Kidney (tissue), 14 donors: ENCODE results near the gene MMAA. TPM values are rescaled to one million over a fixed set of nuclear protein-coding genes. Genes with fewer than 3 reads are reported as not detected.
"Not testable (repeated sequence)": the region's sequence is repeated elsewhere in the genome, so short reads cannot be mapped to it uniquely, and the experiment has no call there.

ENCODE experiments used
- DNase-seq, 5 donors: peaks; one replicate each; pipeline ENCODE4 v3.0.0-alpha.2; 2013 to 2020
- FAIRE-seq: peaks from 2 replicates; lab custom pipeline; 2012; peaks lifted over from hg19 to GRCh38; lab: Jason Lieb, UNC
- H3K27ac ChIP-seq, 2 donors: one replicate each; pipeline ENCODE4 v1.7.0; 2013; ENCODE audit warnings: low read depth in 2 of 2, low read length in 2 of 2, inconsistent platforms in 1 of 2
- H3K27me3 ChIP-seq: one replicate; pipeline ENCODE4 v1.7.1; 2013; ENCODE audit warnings: low read length, inconsistent platforms; ENCODE audit not compliant: control insufficient read depth, insufficient read depth
- H3K36me3 ChIP-seq, 3 donors: one replicate each; pipeline versions ENCODE4 v1.7.0 to v1.7.1; 2013; ENCODE audit warnings: low read length in 3 of 3, control low read depth in 1 of 3, inconsistent platforms in 1 of 3; ENCODE audit not compliant: insufficient read depth in 3 of 3, control insufficient read depth in 2 of 3
- H3K4me1 ChIP-seq, 3 donors: one replicate each; pipeline versions ENCODE4 v1.7.0 to v1.7.1; 2013; ENCODE audit warnings: low read length in 3 of 3, inconsistent platforms in 1 of 3, low read depth in 1 of 3; ENCODE audit not compliant: control insufficient read depth in 2 of 3, insufficient read depth in 2 of 3
- H3K4me3 ChIP-seq, 3 donors: one replicate each; pipeline versions ENCODE4 v1.7.0 to v1.8.1; 2013; ENCODE audit warnings: low read length in 3 of 3, control low read depth in 1 of 3, inconsistent platforms in 1 of 3
- H3K9ac ChIP-seq, 3 donors: one replicate each; pipeline versions ENCODE4 v1.7.0 to v1.7.1; 2013; ENCODE audit warnings: low read length in 3 of 3, control low read depth in 1 of 3, inconsistent platforms in 1 of 3
- H3K9me3 ChIP-seq, 3 donors: one replicate each; pipeline versions ENCODE4 v1.7.0 to v1.7.1; 2013; ENCODE audit warnings: low read length in 3 of 3, control low read depth in 1 of 3, inconsistent platforms in 1 of 3; ENCODE audit not compliant: control insufficient read depth in 2 of 3, insufficient read depth in 1 of 3
- intact Hi-C: fragments of 100-400 bp; cut with DNase I; formaldehyde crosslinking; loops from one replicate; pipeline ENCODE4 v1.11.1; 2022
- polyA plus RNA-seq: library from polyadenylated mRNA; stranded (reverse); fragments of 350-450 nt; fragmentation: Illumina TruSeq; extraction: RNeasy Lipid Tissue Mini Kit (QIAGEN cat#74804); gene quantifications from one replicate; pipeline ENCODE4 v1.2.3, GENCODE V29; 2014; ENCODE audit warnings: low read depth, low replicate concordance; ENCODE audit not compliant: insufficient read depth
- total RNA-seq: library from RNA; stranded (reverse); fragmentation: NEBNext Ultra II Directional; extraction: Animal tissue kit (Norgen Biotek cat#: 25700); gene quantifications from one replicate; pipeline ENCODE4 v1.2.1, GENCODE V29; 2021
- TF ChIP-seq, protein P1 (sequence below): IDR thresholded peaks from 3 replicates; pipeline ENCODE4 v1.5.1; 2012; ENCODE audit warnings: mild to moderate bottlenecking, moderate library complexity, borderline replicate concordance; ENCODE audit not compliant: insufficient read depth; ENCODE audit errors: extremely low read depth
- donor health status: control.
- donor health status: control.
- donor health status: control.
- donor health status: control.
- donor health status: control.
- donor health status: DM: yes; HTN: yes; CAD: no.
- donor health status: Normal renal cell carcinoma (clear cell type).

MMAA gene
- total and polyA plus RNA-seq, 2 donors from 2014 or later = 12.8 to 18.5 TPM

- Histone ChIP-seq H3K27me3 (no peaks in the 10 kb centered on the region), H3K27ac (no peak overlapping the region), H3K4me3 (no peak overlapping the region), H3K9ac (no peak overlapping the region), H3K4me1 (no peaks in the 10 kb centered on the region), H3K9me3 (no peaks in the 10 kb centered on the region), H3K36me3 (peaks cover 0 to 5% (median 5%) of the 10 kb centered on the region in 3 donors)
- DNase-seq (no peak), FAIRE-seq (no peak)
- TF ChIP-seq, protein P1, sequence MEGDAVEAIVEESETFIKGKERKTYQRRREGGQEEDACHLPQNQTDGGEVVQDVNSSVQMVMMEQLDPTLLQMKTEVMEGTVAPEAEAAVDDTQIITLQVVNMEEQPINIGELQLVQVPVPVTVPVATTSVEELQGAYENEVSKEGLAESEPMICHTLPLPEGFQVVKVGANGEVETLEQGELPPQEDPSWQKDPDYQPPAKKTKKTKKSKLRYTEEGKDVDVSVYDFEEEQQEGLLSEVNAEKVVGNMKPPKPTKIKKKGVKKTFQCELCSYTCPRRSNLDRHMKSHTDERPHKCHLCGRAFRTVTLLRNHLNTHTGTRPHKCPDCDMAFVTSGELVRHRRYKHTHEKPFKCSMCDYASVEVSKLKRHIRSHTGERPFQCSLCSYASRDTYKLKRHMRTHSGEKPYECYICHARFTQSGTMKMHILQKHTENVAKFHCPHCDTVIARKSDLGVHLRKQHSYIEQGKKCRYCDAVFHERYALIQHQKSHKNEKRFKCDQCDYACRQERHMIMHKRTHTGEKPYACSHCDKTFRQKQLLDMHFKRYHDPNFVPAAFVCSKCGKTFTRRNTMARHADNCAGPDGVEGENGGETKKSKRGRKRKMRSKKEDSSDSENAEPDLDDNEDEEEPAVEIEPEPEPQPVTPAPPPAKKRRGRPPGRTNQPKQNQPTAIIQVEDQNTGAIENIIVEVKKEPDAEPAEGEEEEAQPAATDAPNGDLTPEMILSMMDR = no peak
- intact Hi-C loops = no loop called here
These were observed 16.4 kb downstream of the MMAA start for GRCh38 chr4:145635630-145636029.

DNA sequence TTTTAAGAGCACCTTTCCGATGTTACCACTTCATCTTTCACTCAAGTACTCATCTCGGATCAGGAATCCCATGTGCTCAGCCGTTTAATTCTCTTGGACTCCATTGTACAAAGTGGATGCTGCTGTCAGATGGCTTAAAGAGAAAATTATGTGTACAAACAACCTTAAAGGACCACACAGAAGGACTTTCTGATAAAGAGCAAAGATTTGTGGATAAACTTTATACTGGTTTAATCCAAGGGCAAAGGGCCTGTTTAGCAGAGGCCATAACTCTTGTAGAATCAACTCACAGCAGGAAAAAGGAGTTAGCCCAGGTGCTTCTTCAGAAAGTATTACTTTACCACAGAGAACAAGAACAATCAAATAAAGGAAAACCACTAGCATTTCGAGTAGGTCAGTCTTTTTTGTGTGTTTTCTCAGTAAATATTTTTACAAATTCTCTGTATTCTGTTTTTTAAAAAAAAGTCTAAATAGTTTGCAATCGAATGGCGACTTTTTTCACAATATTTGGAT, 20.1 kb downstream of the MMAA start:
- H3K4me3 ChIP-seq = no peak overlapping the region
- FAIRE-seq (no peak), DNase-seq (peak in 2 of 5 donors; percentile 52 to 66)
- peaks cover 0 to 7% (median 3%) of the 10 kb centered on the region in 3 donors for H3K36me3 ChIP-seq
- H3K4me1 ChIP-seq = no peaks in the 10 kb centered on the region
- no peak overlapping the region for H3K27ac ChIP-seq
- no peaks in the 10 kb centered on the region for H3K9me3 ChIP-seq
- intact Hi-C loops = no loop called here
- TF ChIP-seq, protein P1 = no peak
- H3K9ac ChIP-seq = no peak overlapping the region
- H3K27me3 ChIP-seq = no peaks in the 10 kb centered on the region

- H3K9me3 ChIP-seq, H3K36me3 ChIP-seq, H3K9ac ChIP-seq, H3K4me3 ChIP-seq, DNase-seq, H3K27ac ChIP-seq, intact Hi-C loops, FAIRE-seq, H3K27me3 ChIP-seq, H3K4me1 ChIP-seq: not testable (repeated sequence)
These were observed 21.1 kb downstream of the MMAA start for GRCh38 chr4:145640236-145640635.

- H3K4me1 ChIP-seq = no peaks in the 10 kb centered on the region
- intact Hi-C loops = no loop called here
- no peak overlapping the region for H3K4me3 ChIP-seq
- no peak overlapping the region for H3K9ac ChIP-seq
- H3K27me3 ChIP-seq = no peaks in the 10 kb centered on the region
- TF ChIP-seq, protein P1 = no peak
- FAIRE-seq (peak; percentile 3), DNase-seq (no peak)
- H3K27ac ChIP-seq = no peak overlapping the region
- no peaks in the 10 kb centered on the region for H3K9me3 ChIP-seq
- peaks cover 0 to 17% (median 10%) of the 10 kb centered on the region in 3 donors for H3K36me3 ChIP-seq
These were observed 24.1 kb downstream of the MMAA start for GRCh38 chr4:145643295-145643694.
